Neural cell (in vitro differentiated cells): ENCODE data around the gene GABRD. TPM values are rescaled to one million over a fixed set of nuclear protein-coding genes. Genes with fewer than 3 reads are reported as not detected.
A peak's percentile ranks its signal among the peaks of the same experiment; 100 is the strongest.

ENCODE experiments used
- H2AFZ ChIP-seq: fragments of 200-600, 300-800 bp; sonication (generic), shearing (Covaris generic); 2 replicates; pipeline ENCODE4 v1.6.0; 2014; ENCODE audit warnings: low read depth, mild to moderate bottlenecking, antibody characterized with exemption, low read length, moderate library complexity
- H3F3A ChIP-seq: fragments of 200-600 bp; shearing (Covaris generic); 2 replicates; pipeline ENCODE4 v1.6.1; 2016; ENCODE audit warnings: mild to moderate bottlenecking, moderate library complexity, mixed read lengths, antibody characterized with exemption, low read length; ENCODE audit not compliant: insufficient read depth, poor library complexity, severe bottlenecking
- H3K27ac ChIP-seq: fragments of 200-600, 300-800 bp; sonication (generic), shearing (Covaris generic); 2 replicates; pipeline ENCODE4 v1.5.1; 2014; ENCODE audit warnings: mild to moderate bottlenecking, low read length, moderate library complexity
- H3K27me3 ChIP-seq: fragments of 300-800, 200-600 bp; sonication (generic), shearing (Covaris generic); 2 replicates; pipeline ENCODE4 v1.6.0; 2014; ENCODE audit warnings: mild to moderate bottlenecking, low read depth, low read length, moderate library complexity; ENCODE audit not compliant: insufficient read depth
- H3K36me3 ChIP-seq: fragments of 300-800, 200-600 bp; sonication (generic), shearing (Covaris generic); 2 replicates; pipeline ENCODE4 v1.5.1; 2014; ENCODE audit warnings: mild to moderate bottlenecking, antibody characterized with exemption, low read length, moderate library complexity; ENCODE audit not compliant: insufficient read depth
- H3K4me2 ChIP-seq: fragments of 300-800, 200-600 bp; sonication (generic), shearing (Covaris generic); 2 replicates; pipeline ENCODE4 v1.6.0; 2014; ENCODE audit warnings: mild to moderate bottlenecking, low read length
- H3K4me3 ChIP-seq: fragments of 300-800, 200-600 bp; sonication (generic), shearing (Covaris generic); 2 replicates; pipeline ENCODE4 v1.5.1; 2014; ENCODE audit warnings: mild to moderate bottlenecking, low read length, moderate library complexity
- H3K79me2 ChIP-seq: fragments of 200-600 bp; shearing (Covaris generic); replicated peaks from 2 replicates; pipeline ENCODE4 v1.6.0; 2014; ENCODE audit warnings: mild to moderate bottlenecking, low read length, moderate library complexity; ENCODE audit not compliant: insufficient read depth
- H3K9ac ChIP-seq: fragments of 300-800, 200-600 bp; sonication (generic), shearing (Covaris generic); 2 replicates; pipeline ENCODE4 v1.6.1; 2016; ENCODE audit warnings: mild to moderate bottlenecking, low read length, mixed read lengths
- H3K9me2 ChIP-seq: fragments of 200-600 bp; shearing (Covaris generic); 2 replicates; pipeline ENCODE4 v1.6.1; 2016; ENCODE audit warnings: mild to moderate bottlenecking, low read length, mixed read lengths; ENCODE audit not compliant: insufficient read depth
- H3K9me3 ChIP-seq: fragments of 200-600, 300-800 bp; sonication (generic), shearing (Covaris generic); 2 replicates; pipeline ENCODE4 v1.6.1; 2016; ENCODE audit warnings: mild to moderate bottlenecking, mixed run types, low read length, moderate library complexity, mixed read lengths
- H4K20me1 ChIP-seq: fragments of 200-600 bp; shearing (Covaris generic); 2 replicates; pipeline ENCODE4 v1.6.1; 2016; ENCODE audit warnings: mild to moderate bottlenecking, mixed run types; ENCODE audit not compliant: insufficient read depth
- EP300 ChIP-seq: fragments of 450-650 bp; conservative IDR thresholded peaks from 2 replicates; pipeline ENCODE4 v1.6.1; 2014; ENCODE audit warnings: antibody characterized with exemption, mild to moderate bottlenecking, moderate library complexity; ENCODE audit not compliant: poor library complexity, severe bottlenecking
- EZH2 ChIP-seq: fragments of 200-600, 300-800 bp; shearing (Covaris generic), sonication (generic); IDR thresholded peaks from 2 replicates; pipeline ENCODE4 v1.6.1; 2014; ENCODE audit warnings: antibody characterized with exemption, low read length, borderline replicate concordance, mild to moderate bottlenecking; ENCODE audit not compliant: insufficient read depth, poor library complexity, severe bottlenecking
- MXI1 ChIP-seq: fragments of 450-650 bp; conservative IDR thresholded peaks from 2 replicates; pipeline ENCODE4 v1.6.1; 2014; ENCODE audit warnings: antibody characterized with exemption, mild to moderate bottlenecking; ENCODE audit not compliant: poor library complexity, severe bottlenecking
- POLR2AphosphoS5 ChIP-seq: IDR thresholded peaks from 2 replicates; pipeline ENCODE4 v1.6.1; 2012
- RAD21 ChIP-seq: fragments of 450-650 bp; conservative IDR thresholded peaks from 2 replicates; pipeline ENCODE4 v1.6.1; 2014; ENCODE audit warnings: antibody characterized with exemption, mild to moderate bottlenecking, moderate library complexity
- SMC3 ChIP-seq: fragments of 450-650 bp; conservative IDR thresholded peaks from 2 replicates; pipeline ENCODE4 v1.6.1; 2014; ENCODE audit warnings: antibody characterized with exemption, mild to moderate bottlenecking, moderate library complexity; ENCODE audit not compliant: poor library complexity
- TAF1 ChIP-seq: IDR thresholded peaks from 2 replicates; pipeline ENCODE4 v1.6.1; 2012; ENCODE audit warnings: low read depth
- polyA minus RNA-seq: library from RNA; depleted of rRNA, polyadenylated mRNA; stranded (reverse); fragments of >200 nt; gene quantifications from 2 replicates; pipeline ENCODE4 v1.2.3, GENCODE V29; 2014
- polyA plus RNA-seq: library from polyadenylated mRNA; depleted of rRNA; stranded (reverse); fragments of >200 nt; gene quantifications from 2 replicates; pipeline ENCODE4 v1.2.3, GENCODE V29; 2014
- TF ChIP-seq, protein P1 (sequence below): fragments of 450-650 bp; IDR thresholded peaks from 2 replicates; pipeline ENCODE4 v1.5.1; 2014; ENCODE audit warnings: antibody characterized with exemption, mild to moderate bottlenecking, moderate library complexity; ENCODE audit not compliant: poor library complexity, severe bottlenecking
- TF ChIP-seq, protein P2 (sequence below): IDR thresholded peaks from 2 replicates; pipeline ENCODE4 v1.6.1; 2012; ENCODE audit warnings: borderline replicate concordance

Gene GABRD, protein sequence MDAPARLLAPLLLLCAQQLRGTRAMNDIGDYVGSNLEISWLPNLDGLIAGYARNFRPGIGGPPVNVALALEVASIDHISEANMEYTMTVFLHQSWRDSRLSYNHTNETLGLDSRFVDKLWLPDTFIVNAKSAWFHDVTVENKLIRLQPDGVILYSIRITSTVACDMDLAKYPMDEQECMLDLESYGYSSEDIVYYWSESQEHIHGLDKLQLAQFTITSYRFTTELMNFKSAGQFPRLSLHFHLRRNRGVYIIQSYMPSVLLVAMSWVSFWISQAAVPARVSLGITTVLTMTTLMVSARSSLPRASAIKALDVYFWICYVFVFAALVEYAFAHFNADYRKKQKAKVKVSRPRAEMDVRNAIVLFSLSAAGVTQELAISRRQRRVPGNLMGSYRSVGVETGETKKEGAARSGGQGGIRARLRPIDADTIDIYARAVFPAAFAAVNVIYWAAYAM
- polyA plus RNA-seq (0.70 and 0.85 TPM in 2 replicates), polyA minus RNA-seq (0.49 TPM in 1 of 2 replicates, not detected in the other)

DNA sequence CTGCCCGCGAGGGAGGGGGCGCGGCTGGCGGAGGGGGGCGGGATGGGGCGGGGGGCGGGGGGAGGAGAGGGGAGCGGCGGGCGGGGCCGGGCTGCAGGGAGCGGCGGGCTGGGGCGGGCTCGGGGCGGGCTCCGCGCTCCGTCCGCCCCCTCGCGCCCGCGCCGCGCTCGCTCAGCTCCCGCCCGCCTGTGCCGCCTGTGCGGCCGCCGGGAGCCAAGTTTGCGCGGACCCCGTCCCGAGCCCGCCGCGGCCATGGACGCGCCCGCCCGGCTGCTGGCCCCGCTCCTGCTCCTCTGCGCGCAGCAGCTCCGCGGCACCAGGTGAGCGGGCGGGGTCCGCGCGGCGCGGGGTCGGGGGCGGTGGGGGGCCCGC is at the start of gene GABRD:
Gene GABRD (plus strand): TSS at position 174 of the 372 bp plus-strand sequence. CDS start 79 bp downstream, at position 253.
- Histone ChIP-seq H3K36me3 (no peaks in the 10 kb centered on the region), H2AFZ (no peak within 1 kb of the TSS), H3K4me2 (no peak within 1 kb of the TSS), H3K79me2 (no peaks in the 10 kb centered on the region), H3K27me3 (peaks cover 25% of the 10 kb centered on the region), H3K9ac (no peak within 1 kb of the TSS), H4K20me1 (no peaks in the 10 kb centered on the region), H3K9me2 (no peaks in the 10 kb centered on the region), H3F3A (no peaks in the 10 kb centered on the region), H3K9me3 (no peaks in the 10 kb centered on the region), H3K4me3 (peak within 1 kb of the TSS; percentile 42), H3K27ac (no peak within 1 kb of the TSS)
- TF ChIP-seq EZH2, result no peak
- TF ChIP-seq EP300, result no peak
- TF ChIP-seq, protein P1, sequence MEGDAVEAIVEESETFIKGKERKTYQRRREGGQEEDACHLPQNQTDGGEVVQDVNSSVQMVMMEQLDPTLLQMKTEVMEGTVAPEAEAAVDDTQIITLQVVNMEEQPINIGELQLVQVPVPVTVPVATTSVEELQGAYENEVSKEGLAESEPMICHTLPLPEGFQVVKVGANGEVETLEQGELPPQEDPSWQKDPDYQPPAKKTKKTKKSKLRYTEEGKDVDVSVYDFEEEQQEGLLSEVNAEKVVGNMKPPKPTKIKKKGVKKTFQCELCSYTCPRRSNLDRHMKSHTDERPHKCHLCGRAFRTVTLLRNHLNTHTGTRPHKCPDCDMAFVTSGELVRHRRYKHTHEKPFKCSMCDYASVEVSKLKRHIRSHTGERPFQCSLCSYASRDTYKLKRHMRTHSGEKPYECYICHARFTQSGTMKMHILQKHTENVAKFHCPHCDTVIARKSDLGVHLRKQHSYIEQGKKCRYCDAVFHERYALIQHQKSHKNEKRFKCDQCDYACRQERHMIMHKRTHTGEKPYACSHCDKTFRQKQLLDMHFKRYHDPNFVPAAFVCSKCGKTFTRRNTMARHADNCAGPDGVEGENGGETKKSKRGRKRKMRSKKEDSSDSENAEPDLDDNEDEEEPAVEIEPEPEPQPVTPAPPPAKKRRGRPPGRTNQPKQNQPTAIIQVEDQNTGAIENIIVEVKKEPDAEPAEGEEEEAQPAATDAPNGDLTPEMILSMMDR, result no peak
- no peak for TF ChIP-seq RAD21
- TF ChIP-seq MXI1, result no peak
- no peak for TF ChIP-seq SMC3
- no peak for TF ChIP-seq POLR2AphosphoS5
- TF ChIP-seq TAF1, result no peak
- TF ChIP-seq, protein P2, sequence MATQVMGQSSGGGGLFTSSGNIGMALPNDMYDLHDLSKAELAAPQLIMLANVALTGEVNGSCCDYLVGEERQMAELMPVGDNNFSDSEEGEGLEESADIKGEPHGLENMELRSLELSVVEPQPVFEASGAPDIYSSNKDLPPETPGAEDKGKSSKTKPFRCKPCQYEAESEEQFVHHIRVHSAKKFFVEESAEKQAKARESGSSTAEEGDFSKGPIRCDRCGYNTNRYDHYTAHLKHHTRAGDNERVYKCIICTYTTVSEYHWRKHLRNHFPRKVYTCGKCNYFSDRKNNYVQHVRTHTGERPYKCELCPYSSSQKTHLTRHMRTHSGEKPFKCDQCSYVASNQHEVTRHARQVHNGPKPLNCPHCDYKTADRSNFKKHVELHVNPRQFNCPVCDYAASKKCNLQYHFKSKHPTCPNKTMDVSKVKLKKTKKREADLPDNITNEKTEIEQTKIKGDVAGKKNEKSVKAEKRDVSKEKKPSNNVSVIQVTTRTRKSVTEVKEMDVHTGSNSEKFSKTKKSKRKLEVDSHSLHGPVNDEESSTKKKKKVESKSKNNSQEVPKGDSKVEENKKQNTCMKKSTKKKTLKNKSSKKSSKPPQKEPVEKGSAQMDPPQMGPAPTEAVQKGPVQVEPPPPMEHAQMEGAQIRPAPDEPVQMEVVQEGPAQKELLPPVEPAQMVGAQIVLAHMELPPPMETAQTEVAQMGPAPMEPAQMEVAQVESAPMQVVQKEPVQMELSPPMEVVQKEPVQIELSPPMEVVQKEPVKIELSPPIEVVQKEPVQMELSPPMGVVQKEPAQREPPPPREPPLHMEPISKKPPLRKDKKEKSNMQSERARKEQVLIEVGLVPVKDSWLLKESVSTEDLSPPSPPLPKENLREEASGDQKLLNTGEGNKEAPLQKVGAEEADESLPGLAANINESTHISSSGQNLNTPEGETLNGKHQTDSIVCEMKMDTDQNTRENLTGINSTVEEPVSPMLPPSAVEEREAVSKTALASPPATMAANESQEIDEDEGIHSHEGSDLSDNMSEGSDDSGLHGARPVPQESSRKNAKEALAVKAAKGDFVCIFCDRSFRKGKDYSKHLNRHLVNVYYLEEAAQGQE, result no peak

DNA sequence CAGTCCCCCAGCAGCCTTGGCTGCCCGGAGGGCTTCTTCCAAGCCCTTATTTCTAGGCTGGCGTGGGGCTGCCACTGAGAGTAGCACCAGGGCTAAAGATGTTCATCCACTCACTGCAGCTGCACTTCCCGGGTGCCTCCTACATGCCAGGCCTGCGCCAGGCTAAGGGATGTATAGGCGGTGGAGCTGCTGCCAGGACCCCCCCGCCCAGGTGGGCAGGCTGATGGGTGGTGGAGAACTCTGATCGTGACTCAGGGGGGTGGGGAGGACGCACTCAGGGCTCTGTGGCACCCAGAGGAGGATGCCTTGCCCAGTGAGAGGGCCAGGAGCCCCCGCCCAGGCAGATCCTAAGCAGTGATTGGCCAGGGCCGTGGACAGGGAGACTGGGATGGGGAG is 49.6 kb upstream of the GABRD start:
- Histone ChIP-seq H3K36me3 (no peaks in the 10 kb centered on the region), H3K9me2 (no peaks in the 10 kb centered on the region), H3K4me2 (no peak overlapping the region), H4K20me1 (no peaks in the 10 kb centered on the region), H3K9ac (no peak overlapping the region), H3F3A (no peaks in the 10 kb centered on the region), H2AFZ (no peak overlapping the region), H3K4me3 (no peak overlapping the region), H3K79me2 (no peaks in the 10 kb centered on the region), H3K27me3 (no peaks in the 10 kb centered on the region), H3K9me3 (no peaks in the 10 kb centered on the region), H3K27ac (no peak overlapping the region)
- TF ChIP-seq RAD21 (no peak), EP300 (no peak), POLR2AphosphoS5 (no peak), EZH2 (no peak), MXI1 (no peak), SMC3 (no peak), TAF1 (no peak)
- TF ChIP-seq, protein P1, result no peak
- TF ChIP-seq, protein P2, result no peak
